Muscle layer of duodenum (tissue), 2 donors: ENCODE data around the gene RECQL.
"Not testable (repeated sequence)": the region's sequence is repeated elsewhere in the genome, so short reads cannot be mapped to it uniquely, and the experiment has no call there.

ENCODE experiments used
- H3K27ac ChIP-seq: one replicate; pipeline ENCODE4 v1.7.0; 2013; ENCODE audit warnings: mild to moderate bottlenecking, low read length
- H3K27me3 ChIP-seq: one replicate; pipeline ENCODE4 v1.7.0; 2013; ENCODE audit warnings: low read depth, mild to moderate bottlenecking, control low read depth, low read length
- H3K36me3 ChIP-seq, 2 donors: one replicate each; pipeline ENCODE4 v1.7.0; 2013; ENCODE audit warnings: low read length in 2 of 2, control low read depth in 1 of 2, mild to moderate bottlenecking in 1 of 2; ENCODE audit not compliant: insufficient read depth in 2 of 2, control insufficient read depth in 1 of 2
- H3K4me1 ChIP-seq, 2 donors: one replicate each; pipeline ENCODE4 v1.7.0; 2013; ENCODE audit warnings: low read length in 2 of 2, mild to moderate bottlenecking in 2 of 2, control low read depth in 1 of 2, moderate library complexity in 1 of 2; ENCODE audit not compliant: insufficient read depth in 2 of 2, control insufficient read depth in 1 of 2
- H3K4me3 ChIP-seq, 2 donors: one replicate each; pipeline ENCODE4 v1.7.0; 2013; ENCODE audit warnings: low read length in 2 of 2, low read depth in 1 of 2, mild to moderate bottlenecking in 1 of 2
- H3K9me3 ChIP-seq, 2 donors: one replicate each; pipeline ENCODE4 v1.7.0; 2013; ENCODE audit warnings: low read length in 2 of 2, control low read depth in 1 of 2, mild to moderate bottlenecking in 1 of 2; ENCODE audit not compliant: control insufficient read depth in 1 of 2
- donor health status: healthy.

The RECQL gene

DNA sequence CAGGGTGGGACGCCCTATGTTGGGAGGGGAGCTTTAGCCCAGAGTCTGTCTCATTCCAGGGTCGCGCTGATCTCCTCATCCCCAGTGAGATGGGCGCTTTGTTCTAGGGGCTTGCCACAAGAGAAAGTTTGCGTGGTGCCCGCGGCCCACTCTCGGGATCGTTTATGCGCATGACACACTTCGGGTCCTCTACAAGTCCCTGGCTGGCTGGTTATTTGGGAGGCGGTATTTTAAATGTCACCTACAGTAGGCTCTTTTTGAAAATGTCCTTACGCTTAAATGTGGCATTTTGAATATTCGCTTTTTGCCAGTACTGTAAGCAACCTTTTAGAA is 695 bp upstream of the RECQL start:
- Histone ChIP-seq H3K27me3 (no peaks in the 10 kb centered on the region), H3K36me3 (peaks cover 6 to 19% of the 10 kb centered on the region in 2 donors), H3K27ac (peak overlapping the region; percentile 94), H3K9me3 (no peaks in the 10 kb centered on the region), H3K4me3 (peak overlapping the region; percentile 91 to 93), H3K4me1 (peaks cover 25 to 38% of the 10 kb centered on the region in 2 donors)

DNA sequence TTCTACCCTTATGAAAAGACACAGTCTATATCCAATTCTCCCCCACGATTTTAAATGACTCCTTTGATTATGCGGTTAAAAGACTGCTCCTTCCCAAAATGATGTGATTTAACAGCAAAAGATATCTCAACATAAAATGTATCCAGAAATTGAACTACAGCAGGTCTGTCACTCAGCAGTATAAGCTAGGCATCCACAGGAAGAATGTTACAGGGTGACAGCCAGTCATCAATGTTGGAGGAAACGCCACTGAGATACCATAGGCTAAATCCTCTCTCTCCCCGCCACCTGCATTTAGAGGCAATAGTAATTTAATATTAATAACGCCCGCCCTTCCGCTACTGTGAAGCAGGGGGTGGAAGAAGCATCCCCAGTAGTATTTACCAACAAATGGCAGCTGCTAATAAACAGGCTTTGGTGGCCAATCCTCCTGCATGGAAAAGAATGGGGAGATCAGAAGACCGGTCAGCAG is 613 bp downstream of the RECQL start:
- no peaks in the 10 kb centered on the region for H3K27me3 ChIP-seq
- H3K27ac ChIP-seq, result peak overlapping the region; percentile 94
- H3K9me3 ChIP-seq, result no peaks in the 10 kb centered on the region
- H3K4me3 ChIP-seq, result peak overlapping the region; percentile 91 to 93
- H3K4me1 ChIP-seq, result peaks cover 25 to 38% of the 10 kb centered on the region in 2 donors
- H3K36me3 ChIP-seq, result peaks cover 19 to 32% of the 10 kb centered on the region in 2 donors

DNA sequence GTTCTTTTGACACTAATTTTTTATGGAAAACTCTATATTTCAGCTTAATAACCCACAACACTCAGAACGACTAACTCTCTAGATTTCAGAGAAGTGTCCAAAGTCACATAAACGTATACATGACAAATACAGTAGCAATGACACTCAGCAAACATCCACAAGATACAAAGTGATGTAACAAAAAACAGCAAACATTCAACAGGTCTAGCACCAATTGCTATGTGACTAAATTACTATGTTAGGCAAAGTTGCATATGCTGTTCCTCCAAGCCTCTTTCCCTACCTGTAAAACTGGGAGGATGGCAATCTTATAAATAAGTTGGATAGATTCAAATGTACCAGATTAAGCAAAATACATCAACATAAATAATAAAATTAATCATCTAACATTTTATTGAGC is 1.7 kb downstream of the RECQL start:
- H3K4me3 ChIP-seq, result peak overlapping the region in 1 of 2 donors; percentile 93
- peaks cover 24 to 42% of the 10 kb centered on the region in 2 donors for H3K36me3 ChIP-seq
- H3K4me1 ChIP-seq, result peaks cover 25 to 38% of the 10 kb centered on the region in 2 donors
- no peaks in the 10 kb centered on the region for H3K9me3 ChIP-seq
- H3K27ac ChIP-seq, result no peak overlapping the region
- H3K27me3 ChIP-seq, result no peaks in the 10 kb centered on the region

DNA sequence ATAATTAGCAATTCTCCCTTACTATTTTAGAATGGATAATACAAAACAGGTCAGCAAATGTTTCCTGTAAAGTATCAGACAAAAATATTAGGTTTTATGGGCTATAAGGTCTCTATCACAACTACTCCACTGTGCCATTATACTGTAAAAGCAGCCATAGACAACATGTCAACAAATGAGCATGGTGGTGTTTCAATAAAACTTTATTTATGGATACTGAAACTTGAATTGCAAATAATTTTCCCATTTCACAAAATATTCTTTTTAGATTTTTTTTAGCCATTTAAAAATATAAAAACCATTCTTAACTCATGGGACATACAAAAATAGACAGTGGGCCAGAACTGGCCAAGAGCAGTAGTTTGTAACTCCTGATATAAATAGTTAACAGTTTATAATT is 15.4 kb downstream of the RECQL start:
- Histone ChIP-seq H3K36me3 (peaks cover 29 to 51% of the 10 kb centered on the region in 2 donors), H3K4me3 (no peak overlapping the region), H3K27ac (no peak overlapping the region), H3K4me1 (no peaks in the 10 kb centered on the region), H3K27me3 (no peaks in the 10 kb centered on the region), H3K9me3 (no peaks in the 10 kb centered on the region)

DNA sequence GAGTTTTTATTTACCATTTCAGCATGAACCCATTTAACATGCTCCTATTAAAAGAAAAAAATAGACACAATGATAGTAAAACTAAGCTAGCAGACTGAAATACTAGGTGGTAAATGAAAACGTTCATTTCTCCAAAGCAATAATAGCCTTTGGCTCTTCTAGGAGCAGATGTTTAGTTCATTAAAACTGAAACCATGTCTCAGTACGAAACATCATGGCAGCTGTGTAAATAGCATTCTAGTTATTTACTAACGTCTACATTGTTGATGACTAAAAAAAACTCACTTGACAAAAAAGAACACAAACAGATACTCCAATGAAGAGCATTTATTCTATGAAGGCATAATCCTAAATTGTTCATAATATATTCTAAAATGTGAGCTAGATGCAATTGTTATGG is 17.9 kb downstream of the RECQL start:
- Histone ChIP-seq H3K36me3 (peaks cover 39 to 51% of the 10 kb centered on the region in 2 donors), H3K9me3 (no peaks in the 10 kb centered on the region), H3K27me3 (no peaks in the 10 kb centered on the region), H3K4me3 (no peak overlapping the region), H3K4me1 (no peaks in the 10 kb centered on the region), H3K27ac (no peak overlapping the region)

DNA sequence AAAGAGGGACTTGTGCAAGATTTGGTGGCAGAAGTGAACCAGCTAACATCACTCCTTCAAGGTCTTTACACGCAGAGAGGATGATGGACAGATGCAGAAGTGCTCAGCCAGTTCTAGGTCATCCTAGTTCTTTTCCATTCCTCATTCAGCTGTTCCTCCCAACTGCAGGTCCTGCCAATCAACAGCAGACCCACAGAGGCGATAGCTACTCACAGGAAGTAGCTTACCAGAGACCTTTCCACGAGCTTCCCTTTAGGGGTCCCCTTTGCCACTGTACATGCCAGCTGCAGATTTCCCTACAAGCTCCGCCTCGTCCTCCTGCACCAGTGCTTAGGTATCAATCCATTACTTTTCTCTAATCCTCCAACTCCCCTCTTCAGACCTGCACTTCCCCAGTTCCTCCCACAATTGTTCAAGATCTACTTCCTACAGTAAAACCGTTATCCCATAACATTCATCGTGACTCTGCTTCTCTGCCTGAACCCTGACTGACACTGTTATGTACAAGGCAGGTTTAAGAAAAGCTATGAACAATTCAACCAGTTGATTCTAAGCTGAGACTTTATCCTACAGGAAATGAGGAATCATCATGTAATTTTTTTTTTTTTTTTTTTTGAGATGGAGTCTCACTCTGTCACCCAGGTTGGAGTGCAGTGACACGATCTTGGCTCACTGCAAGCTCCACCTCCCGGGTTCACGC is 22.5 kb downstream of the RECQL start:
- Histone ChIP-seq H3K4me1 (no peaks in the 10 kb centered on the region), H3K27ac (no peak overlapping the region), H3K4me3 (no peak overlapping the region), H3K27me3 (no peaks in the 10 kb centered on the region), H3K9me3 (no peaks in the 10 kb centered on the region), H3K36me3 (peaks cover 57 to 71% of the 10 kb centered on the region in 2 donors)

DNA sequence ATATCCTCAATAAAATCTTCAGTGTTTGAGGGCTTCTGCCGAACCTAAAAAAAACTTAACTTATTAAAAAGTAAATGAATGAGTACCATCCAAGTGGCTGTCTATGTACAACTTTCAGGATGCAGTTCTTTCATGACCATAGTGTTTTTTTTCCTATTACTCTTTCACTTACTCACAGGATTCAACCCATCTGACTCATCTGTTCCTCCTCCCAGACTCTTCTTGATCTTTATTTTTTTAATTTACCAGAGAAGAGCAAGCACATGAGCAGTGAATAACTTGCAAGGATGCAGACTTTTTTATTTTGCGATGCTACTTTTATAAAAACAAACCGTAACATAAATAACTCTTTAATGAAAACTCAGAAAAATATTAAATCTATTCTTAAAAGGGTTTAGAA is 24.5 kb downstream of the RECQL start:
- Histone ChIP-seq H3K9me3 (no peaks in the 10 kb centered on the region), H3K4me1 (no peaks in the 10 kb centered on the region), H3K36me3 (peaks cover 49 to 75% of the 10 kb centered on the region in 2 donors), H3K27me3 (no peaks in the 10 kb centered on the region), H3K4me3 (no peak overlapping the region), H3K27ac (no peak overlapping the region)

DNA sequence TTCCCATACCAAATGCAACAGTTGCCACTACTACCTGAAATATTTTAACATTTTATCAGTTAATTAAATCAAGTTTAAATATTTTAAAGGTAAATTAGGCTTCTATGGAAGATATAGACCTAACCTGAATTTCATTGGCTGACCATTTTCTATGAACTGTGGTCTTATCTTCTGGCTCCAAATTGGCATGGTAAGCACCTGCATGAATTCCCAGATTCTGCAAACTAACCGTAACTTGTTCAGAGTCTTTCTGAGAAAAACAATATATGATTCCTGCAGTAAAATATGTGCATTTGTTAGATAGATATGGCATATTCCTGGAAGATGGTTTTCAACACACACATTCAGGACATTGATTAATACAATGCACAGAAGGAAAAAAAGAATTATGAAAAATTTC is 25.9 kb downstream of the RECQL start:
- no peaks in the 10 kb centered on the region for H3K27me3 ChIP-seq
- H3K9me3 ChIP-seq, result no peaks in the 10 kb centered on the region
- H3K4me3 ChIP-seq, result no peak overlapping the region
- H3K27ac ChIP-seq, result no peak overlapping the region
- no peaks in the 10 kb centered on the region for H3K4me1 ChIP-seq
- H3K36me3 ChIP-seq, result peaks cover 41 to 75% of the 10 kb centered on the region in 2 donors

DNA sequence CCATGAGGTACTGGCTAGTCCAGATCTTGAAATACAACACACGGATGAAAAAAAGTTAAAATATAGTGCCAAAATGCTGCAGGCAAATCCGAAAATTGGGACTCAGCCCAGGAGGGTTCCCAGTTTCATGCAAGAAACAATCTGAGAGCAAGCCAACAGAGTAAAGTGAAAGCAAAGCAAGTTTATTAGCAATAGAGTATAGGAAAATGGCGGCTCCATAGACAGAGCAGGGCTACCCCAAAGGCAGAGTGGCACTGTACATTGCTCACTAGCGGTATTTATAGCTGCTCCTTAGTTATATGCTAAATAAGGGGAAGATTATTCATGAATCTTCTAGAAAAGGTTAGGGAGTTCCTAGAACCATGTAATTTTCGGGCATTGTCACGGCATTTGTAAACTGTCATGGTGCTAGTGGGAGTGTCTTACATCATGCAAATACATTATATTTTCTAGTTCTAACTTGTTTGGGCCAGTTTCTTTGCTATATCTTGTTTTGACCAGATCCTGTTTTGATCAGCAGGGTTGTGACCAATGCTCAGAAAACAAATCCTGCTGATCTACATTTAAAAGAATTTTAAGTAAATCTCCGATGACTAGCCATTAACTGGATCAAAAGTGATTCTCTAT is 29.1 kb downstream of the RECQL start:
- no peaks in the 10 kb centered on the region for H3K27me3 ChIP-seq
- H3K4me1 ChIP-seq, result no peaks in the 10 kb centered on the region
- H3K36me3 ChIP-seq, result peaks cover 25 to 61% of the 10 kb centered on the region in 2 donors
- no peak overlapping the region for H3K4me3 ChIP-seq
- H3K27ac ChIP-seq, result no peak overlapping the region
- H3K9me3 ChIP-seq, result no peaks in the 10 kb centered on the region

DNA sequence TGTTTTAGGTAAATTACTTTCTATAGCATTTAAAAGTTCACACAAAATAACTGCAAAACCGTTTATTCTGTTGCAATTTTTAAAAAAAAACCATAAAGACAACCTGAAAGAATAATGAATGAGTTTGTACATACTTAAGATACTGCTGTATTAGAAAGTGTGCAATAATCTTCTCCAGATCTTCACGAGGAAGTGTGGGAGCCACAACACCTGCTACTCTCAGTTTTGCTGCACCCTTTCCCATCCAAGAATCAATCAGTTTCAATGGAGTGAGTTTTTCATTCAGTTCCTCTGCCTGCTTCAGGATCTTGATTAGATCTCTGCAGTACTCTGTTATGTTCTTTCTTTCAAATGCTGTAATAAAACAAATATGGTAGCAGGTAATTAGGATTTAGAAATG is 30.1 kb downstream of the RECQL start:
- no peak overlapping the region for H3K4me3 ChIP-seq
- no peak overlapping the region for H3K27ac ChIP-seq
- no peaks in the 10 kb centered on the region for H3K9me3 ChIP-seq
- no peaks in the 10 kb centered on the region for H3K27me3 ChIP-seq
- H3K36me3 ChIP-seq, result peaks cover 20 to 56% of the 10 kb centered on the region in 2 donors
- H3K4me1 ChIP-seq, result no peaks in the 10 kb centered on the region

DNA sequence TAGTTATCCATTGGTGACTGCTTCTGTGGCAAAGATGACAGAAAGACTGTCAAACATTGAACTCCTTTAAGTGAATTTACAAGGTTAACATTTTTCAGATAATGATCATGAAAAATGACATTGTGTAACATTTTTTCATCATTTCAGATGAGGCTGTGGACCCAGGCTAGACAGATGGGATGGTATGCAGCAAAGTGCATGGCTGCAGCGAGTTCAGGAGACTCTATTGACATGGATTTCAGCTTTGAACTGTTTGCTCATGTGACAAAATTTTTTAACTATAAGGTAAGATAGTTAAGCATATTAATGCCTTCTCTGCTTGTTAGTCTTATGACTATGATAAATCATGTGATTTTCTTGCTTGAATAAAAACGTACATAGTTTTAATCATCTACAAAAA is 34.1 kb downstream of the RECQL start:
- peaks cover 15 to 38% of the 10 kb centered on the region in 2 donors for H3K36me3 ChIP-seq
- not testable (repeated sequence) for H3K27ac ChIP-seq, H3K9me3 ChIP-seq, H3K4me1 ChIP-seq, H3K4me3 ChIP-seq, H3K27me3 ChIP-seq
